ENCODE measurements around the gene PRODH2.

The PRODH2 gene

GRCh38 chr19:35764432-35765315 is 48.0 kb downstream of the PRODH2 start:
- H3K9me3 ChIP-seq (ENCODE audit: severe bottlenecking), result no peaks in the 10 kb centered on the region
- H3K27me3 ChIP-seq (ENCODE audit: insufficient read depth, low read depth, severe bottlenecking), result no peaks in the 10 kb centered on the region
- H3K27ac ChIP-seq, result no peak overlapping the region
- no peak for DNase-seq
- no peak overlapping the region for H3K4me3 ChIP-seq (ENCODE audit: low read depth, low read length)
- H3K36me3 ChIP-seq, result peaks cover 61% of the 10 kb centered on the region
- TF ChIP-seq CTCF (IDR thresholded peaks at IDR 0.05; ENCODE audit: low read depth, low read length), result no peak

GRCh38 chr19:35760711-35761349 is 51.8 kb downstream of the PRODH2 start:
- Histone ChIP-seq H3K27me3 (ENCODE audit: insufficient read depth, low read depth, severe bottlenecking) (no peaks in the 10 kb centered on the region), H3K9me3 (ENCODE audit: severe bottlenecking) (no peaks in the 10 kb centered on the region), H3K36me3 (peaks cover 53% of the 10 kb centered on the region), H3K27ac (no peak overlapping the region), H3K4me3 (ENCODE audit: low read depth, low read length) (no peak overlapping the region)
- DNase-seq, result no peak
- TF ChIP-seq CTCF (IDR thresholded peaks at IDR 0.05; ENCODE audit: low read depth, low read length), result no peak

DNA sequence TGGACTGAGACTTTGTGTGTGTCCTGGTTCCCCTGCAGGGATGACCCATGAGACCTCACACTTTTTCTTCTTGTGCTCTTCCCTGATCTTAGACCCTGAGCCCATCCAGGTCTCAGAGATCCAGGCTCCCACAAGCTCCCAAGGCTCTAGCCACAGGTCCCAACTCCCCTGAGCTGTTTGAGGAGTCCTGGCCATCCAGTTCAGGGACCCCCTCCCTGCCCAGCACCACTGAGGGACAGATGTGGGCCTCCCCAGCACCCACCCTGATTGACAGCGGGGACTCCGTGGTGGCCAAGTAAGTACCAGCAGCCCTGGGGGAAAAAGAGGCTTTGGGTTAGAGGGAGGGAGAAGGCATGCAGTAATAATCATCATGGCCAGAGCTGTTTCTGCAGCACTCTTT is 52.9 kb downstream of the PRODH2 start:
- no peak for DNase-seq
- no peaks in the 10 kb centered on the region for H3K27me3 ChIP-seq (ENCODE audit: insufficient read depth, low read depth, severe bottlenecking)
- TF ChIP-seq CTCF (IDR thresholded peaks at IDR 0.05; ENCODE audit: low read depth, low read length), result no peak
- no peaks in the 10 kb centered on the region for H3K9me3 ChIP-seq (ENCODE audit: severe bottlenecking)
- peaks cover 42% of the 10 kb centered on the region for H3K36me3 ChIP-seq
- H3K27ac ChIP-seq, result no peak overlapping the region
- no peak overlapping the region for H3K4me3 ChIP-seq (ENCODE audit: low read depth, low read length)

DNA sequence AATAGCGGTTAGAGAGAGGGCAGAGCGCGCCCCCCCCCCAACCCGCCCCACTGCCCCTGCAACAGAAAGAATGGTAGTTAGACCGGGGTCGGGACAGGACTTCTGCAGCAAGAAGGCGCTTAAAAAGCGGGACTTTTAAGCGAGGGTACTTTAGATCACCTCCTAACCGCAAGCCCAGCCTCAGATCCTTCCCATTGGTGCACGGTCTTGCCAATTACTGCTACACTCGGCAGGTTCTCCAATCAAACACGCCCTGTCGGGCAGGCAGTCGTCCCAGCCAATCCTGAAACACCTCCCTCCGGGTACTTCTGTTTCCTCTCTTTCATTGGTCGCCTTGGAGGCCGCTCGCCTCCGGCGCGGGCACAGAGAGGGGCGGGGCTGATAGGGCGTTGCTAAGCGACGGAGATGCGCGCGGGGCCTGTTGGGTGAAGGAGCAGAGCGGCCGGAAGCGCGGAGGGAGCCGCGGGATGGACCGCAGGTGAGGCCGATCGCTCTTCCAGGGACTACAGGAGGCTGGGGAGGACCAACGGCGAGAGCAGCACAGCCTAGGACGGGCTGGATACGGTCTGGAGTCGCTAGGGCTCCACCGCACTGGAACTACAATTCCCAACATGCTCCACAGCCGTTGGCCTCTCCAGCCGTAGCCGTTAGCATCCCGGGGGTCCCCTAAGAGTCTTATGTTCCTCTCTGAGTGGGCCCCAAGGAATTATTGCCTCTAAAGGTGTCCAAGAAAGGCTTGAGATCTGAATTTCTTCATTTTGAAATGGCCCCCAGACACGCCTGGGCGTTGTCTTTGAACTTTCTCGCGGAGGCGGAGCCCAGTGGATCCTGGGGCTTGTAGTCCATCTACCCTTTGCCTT is 54.7 kb downstream of the PRODH2 start, which contains the start of gene PROSER3:
TSS of gene PROSER3 (plus strand) at position 428 of the 860 bp plus-strand sequence. CDS start at position 468, 40 bp downstream.
- Histone ChIP-seq H3K4me3 (ENCODE audit: low read depth, low read length) (peak within 1 kb of the TSS; percentile 100), H3K27ac (peak within 1 kb of the TSS; percentile 97), H3K9me3 (ENCODE audit: severe bottlenecking) (no peaks in the 10 kb centered on the region), H3K27me3 (ENCODE audit: insufficient read depth, low read depth, severe bottlenecking) (no peaks in the 10 kb centered on the region), H3K36me3 (peaks cover 48% of the 10 kb centered on the region)
- TF ChIP-seq CTCF (IDR thresholded peaks at IDR 0.05; ENCODE audit: low read depth, low read length), result no peak
- DNase-seq, result peak; percentile 99

DNA sequence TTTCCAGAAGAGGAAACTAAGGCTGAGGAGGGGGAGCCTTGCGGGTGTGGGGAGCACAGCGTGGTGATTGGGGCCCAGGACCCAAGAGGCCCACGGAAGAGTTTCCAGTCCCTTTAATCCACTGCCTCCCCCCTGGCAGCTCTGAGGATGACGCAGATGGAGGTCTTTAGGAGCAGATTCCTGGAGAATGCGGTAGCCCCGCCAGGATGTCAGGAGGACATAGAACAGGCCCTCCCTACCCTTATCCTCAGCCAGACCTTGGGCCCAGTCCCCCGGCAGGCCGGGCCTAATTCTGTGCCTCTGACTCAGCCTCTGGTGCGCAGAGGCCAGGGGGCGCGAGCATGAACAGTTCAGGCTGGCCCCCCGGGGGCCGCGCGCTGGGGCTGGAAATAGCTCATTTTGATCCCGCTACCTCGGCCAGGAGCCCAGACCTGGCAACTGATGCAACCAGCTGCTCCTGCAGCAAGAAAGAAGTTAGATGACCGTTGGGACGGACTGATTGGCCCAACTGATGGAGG is 55.4 kb downstream of the PRODH2 start:
- Histone ChIP-seq H3K9me3 (ENCODE audit: severe bottlenecking) (no peaks in the 10 kb centered on the region), H3K36me3 (peaks cover 54% of the 10 kb centered on the region), H3K27ac (peak overlapping the region; percentile 97), H3K27me3 (ENCODE audit: insufficient read depth, low read depth, severe bottlenecking) (no peaks in the 10 kb centered on the region), H3K4me3 (ENCODE audit: low read depth, low read length) (peak overlapping the region; percentile 100)
- peak; percentile 60 for DNase-seq
- TF ChIP-seq CTCF (IDR thresholded peaks at IDR 0.05; ENCODE audit: low read depth, low read length), result no peak

Data from WERI-Rb-1 (cell line).